ENCODE data around the gene TMEM163.
"Not testable (repeated sequence)": the region's sequence is repeated elsewhere in the genome, so short reads cannot be mapped to it uniquely, and the experiment has no call there.

The TMEM163 gene

GRCh38 chr2:134665727-134666506, 52.9 kb downstream of the TMEM163 start:
- Histone ChIP-seq H3K4me3 (ENCODE audit: low read length in 2 of 2) (no peak overlapping the region), H3K27me3 (ENCODE audit: control insufficient read depth in 1 of 2, insufficient read depth in 2 of 2, low read length in 2 of 2) (peaks cover 0 to 2% of the 10 kb centered on the region in 2 donors), H3K9me3 (ENCODE audit: control insufficient read depth in 2 of 2, low read length in 2 of 2) (no peaks in the 10 kb centered on the region), H3K27ac (ENCODE audit: low read length) (no peak overlapping the region), H3K9ac (ENCODE audit: low read length in 2 of 2) (no peak overlapping the region), H3K36me3 (ENCODE audit: control insufficient read depth in 2 of 2, insufficient read depth in 2 of 2, low read length in 2 of 2) (no peaks in the 10 kb centered on the region), H3K4me1 (ENCODE audit: control insufficient read depth, insufficient read depth, low read length) (peaks cover 4% of the 10 kb centered on the region)

- Histone ChIP-seq H3K27me3 (ENCODE audit: control insufficient read depth in 1 of 2, insufficient read depth in 2 of 2, low read length in 2 of 2) (peaks cover 0 to 2% of the 10 kb centered on the region in 2 donors), H3K9ac (ENCODE audit: low read length in 2 of 2) (no peak overlapping the region), H3K4me1 (ENCODE audit: control insufficient read depth, insufficient read depth, low read length) (no peaks in the 10 kb centered on the region), H3K4me3 (ENCODE audit: low read length in 2 of 2) (no peak overlapping the region), H3K27ac (ENCODE audit: low read length) (no peak overlapping the region), H3K9me3 (ENCODE audit: control insufficient read depth in 2 of 2, low read length in 2 of 2) (peaks cover 0 to 5% of the 10 kb centered on the region in 2 donors), H3K36me3 (ENCODE audit: control insufficient read depth in 2 of 2, insufficient read depth in 2 of 2, low read length in 2 of 2) (no peaks in the 10 kb centered on the region)
Observed at GRCh38 chr2:134663451-134664450, 55.0 kb downstream of the TMEM163 start.

- Histone ChIP-seq H3K9me3 (ENCODE audit: control insufficient read depth in 2 of 2, low read length in 2 of 2) (peaks cover 0 to 5% of the 10 kb centered on the region in 2 donors), H3K9ac (ENCODE audit: low read length in 2 of 2) (no peak overlapping the region), H3K36me3 (ENCODE audit: control insufficient read depth in 2 of 2, insufficient read depth in 2 of 2, low read length in 2 of 2) (no peaks in the 10 kb centered on the region), H3K27me3 (ENCODE audit: control insufficient read depth in 1 of 2, insufficient read depth in 2 of 2, low read length in 2 of 2) (peaks cover 0 to 2% of the 10 kb centered on the region in 2 donors), H3K4me1 (ENCODE audit: control insufficient read depth, insufficient read depth, low read length) (no peaks in the 10 kb centered on the region), H3K4me3 (ENCODE audit: low read length in 2 of 2) (no peak overlapping the region), H3K27ac (ENCODE audit: low read length) (no peak overlapping the region)
Observed at GRCh38 chr2:134662751-134663150, 56.0 kb downstream of the TMEM163 start.

GRCh38 chr2:134660626-134661402, 58.0 kb downstream of the TMEM163 start:
- Histone ChIP-seq H3K4me3 (ENCODE audit: low read length in 2 of 2) (no peak overlapping the region), H3K4me1 (ENCODE audit: control insufficient read depth, insufficient read depth, low read length) (no peaks in the 10 kb centered on the region), H3K36me3 (ENCODE audit: control insufficient read depth in 2 of 2, insufficient read depth in 2 of 2, low read length in 2 of 2) (no peaks in the 10 kb centered on the region), H3K27ac (ENCODE audit: low read length) (no peak overlapping the region), H3K9ac (ENCODE audit: low read length in 2 of 2) (no peak overlapping the region), H3K27me3 (ENCODE audit: control insufficient read depth in 1 of 2, insufficient read depth in 2 of 2, low read length in 2 of 2) (peaks cover 0 to 2% of the 10 kb centered on the region in 2 donors), H3K9me3 (ENCODE audit: control insufficient read depth in 2 of 2, low read length in 2 of 2) (peaks cover 0 to 5% of the 10 kb centered on the region in 2 donors)

GRCh38 chr2:134659724-134660123, 59.1 kb downstream of the TMEM163 start:
- no peak overlapping the region for H3K4me3 ChIP-seq (ENCODE audit: low read length in 2 of 2)
- peaks cover 0 to 2% of the 10 kb centered on the region in 2 donors for H3K27me3 ChIP-seq (ENCODE audit: control insufficient read depth in 1 of 2, insufficient read depth in 2 of 2, low read length in 2 of 2)
- no peaks in the 10 kb centered on the region for H3K4me1 ChIP-seq (ENCODE audit: control insufficient read depth, insufficient read depth, low read length)
- H3K9ac ChIP-seq (ENCODE audit: low read length in 2 of 2), result no peak overlapping the region
- no peak overlapping the region for H3K27ac ChIP-seq (ENCODE audit: low read length)
- H3K9me3 ChIP-seq (ENCODE audit: control insufficient read depth in 2 of 2, low read length in 2 of 2), result peaks cover 0 to 5% of the 10 kb centered on the region in 2 donors
- no peaks in the 10 kb centered on the region for H3K36me3 ChIP-seq (ENCODE audit: control insufficient read depth in 2 of 2, insufficient read depth in 2 of 2, low read length in 2 of 2)

- H3K4me3 ChIP-seq (ENCODE audit: low read length in 2 of 2), result no peak overlapping the region
- H3K4me1 ChIP-seq (ENCODE audit: control insufficient read depth, insufficient read depth, low read length), result no peaks in the 10 kb centered on the region
- H3K27ac ChIP-seq (ENCODE audit: low read length), result no peak overlapping the region
- no peaks in the 10 kb centered on the region for H3K27me3 ChIP-seq (ENCODE audit: control insufficient read depth in 1 of 2, insufficient read depth in 2 of 2, low read length in 2 of 2)
- H3K36me3 ChIP-seq (ENCODE audit: control insufficient read depth in 2 of 2, insufficient read depth in 2 of 2, low read length in 2 of 2), result no peaks in the 10 kb centered on the region
- H3K9me3 ChIP-seq (ENCODE audit: control insufficient read depth in 2 of 2, low read length in 2 of 2), result peaks cover 0 to 5% of the 10 kb centered on the region in 2 donors
- H3K9ac ChIP-seq (ENCODE audit: low read length in 2 of 2), result no peak overlapping the region
Observed at GRCh38 chr2:134657650-134658250, 61.0 kb downstream of the TMEM163 start.

- not testable (repeated sequence) for H3K9me3 ChIP-seq (ENCODE audit: control insufficient read depth in 2 of 2, low read length in 2 of 2); H3K9ac ChIP-seq (ENCODE audit: low read length in 2 of 2); H3K4me3 ChIP-seq (ENCODE audit: low read length in 2 of 2); H3K27me3 ChIP-seq (ENCODE audit: control insufficient read depth in 1 of 2, insufficient read depth in 2 of 2, low read length in 2 of 2); H3K27ac ChIP-seq (ENCODE audit: low read length); H3K36me3 ChIP-seq (ENCODE audit: control insufficient read depth in 2 of 2, insufficient read depth in 2 of 2, low read length in 2 of 2); H3K4me1 ChIP-seq (ENCODE audit: control insufficient read depth, insufficient read depth, low read length)
Observed at GRCh38 chr2:134656391-134656790, 62.4 kb downstream of the TMEM163 start.

- no peaks in the 10 kb centered on the region for H3K36me3 ChIP-seq (ENCODE audit: control insufficient read depth in 2 of 2, insufficient read depth in 2 of 2, low read length in 2 of 2)
- no peaks in the 10 kb centered on the region for H3K4me1 ChIP-seq (ENCODE audit: control insufficient read depth, insufficient read depth, low read length)
- H3K4me3 ChIP-seq (ENCODE audit: low read length in 2 of 2), result no peak overlapping the region
- no peak overlapping the region for H3K9ac ChIP-seq (ENCODE audit: low read length in 2 of 2)
- no peak overlapping the region for H3K27ac ChIP-seq (ENCODE audit: low read length)
- H3K9me3 ChIP-seq (ENCODE audit: control insufficient read depth in 2 of 2, low read length in 2 of 2), result no peaks in the 10 kb centered on the region
- no peaks in the 10 kb centered on the region for H3K27me3 ChIP-seq (ENCODE audit: control insufficient read depth in 1 of 2, insufficient read depth in 2 of 2, low read length in 2 of 2)
Observed at GRCh38 chr2:134648586-134648985, 70.2 kb downstream of the TMEM163 start.

- H3K27ac ChIP-seq (ENCODE audit: low read length), result no peak overlapping the region
- no peaks in the 10 kb centered on the region for H3K4me1 ChIP-seq (ENCODE audit: control insufficient read depth, insufficient read depth, low read length)
- H3K27me3 ChIP-seq (ENCODE audit: control insufficient read depth in 1 of 2, insufficient read depth in 2 of 2, low read length in 2 of 2), result no peaks in the 10 kb centered on the region
- no peaks in the 10 kb centered on the region for H3K9me3 ChIP-seq (ENCODE audit: control insufficient read depth in 2 of 2, low read length in 2 of 2)
- no peak overlapping the region for H3K9ac ChIP-seq (ENCODE audit: low read length in 2 of 2)
- H3K4me3 ChIP-seq (ENCODE audit: low read length in 2 of 2), result no peak overlapping the region
- H3K36me3 ChIP-seq (ENCODE audit: control insufficient read depth in 2 of 2, insufficient read depth in 2 of 2, low read length in 2 of 2), result no peaks in the 10 kb centered on the region
Observed at GRCh38 chr2:134647607-134648256, 71.1 kb downstream of the TMEM163 start.
